Duodenal mucosa (tissue), 2 donors: ENCODE results near the gene STAC3.
A peak's percentile ranks its signal among the peaks of the same experiment; 100 is the strongest.
"Not testable (repeated sequence)": the region's sequence is repeated elsewhere in the genome, so short reads cannot be mapped to it uniquely, and the experiment has no call there.

Experiments
- H3K27ac ChIP-seq: one replicate; pipeline ENCODE4 v1.7.0; 2013; ENCODE audit warnings: low read depth, low read length
- H3K27me3 ChIP-seq, 2 donors: one replicate each; pipeline ENCODE4 v1.7.0; 2013; ENCODE audit warnings: low read length in 2 of 2, control low read depth in 1 of 2; ENCODE audit not compliant: insufficient read depth in 2 of 2, control insufficient read depth in 1 of 2
- H3K36me3 ChIP-seq, 2 donors: one replicate each; pipeline ENCODE4 v1.7.0; 2013; ENCODE audit warnings: low read length in 2 of 2, control low read depth in 1 of 2; ENCODE audit not compliant: insufficient read depth in 2 of 2, control insufficient read depth in 1 of 2
- H3K4me1 ChIP-seq, 2 donors: one replicate each; pipeline ENCODE4 v1.7.0; 2013; ENCODE audit warnings: low read length in 2 of 2, control low read depth in 1 of 2; ENCODE audit not compliant: insufficient read depth in 2 of 2, control insufficient read depth in 1 of 2
- H3K4me3 ChIP-seq, 2 donors: one replicate each; pipeline ENCODE4 v1.7.0; 2013; ENCODE audit warnings: low read length in 2 of 2, low read depth in 1 of 2
- H3K9ac ChIP-seq, 2 donors: one replicate each; pipeline ENCODE4 v1.7.0; 2013; ENCODE audit warnings: low read length in 2 of 2, low read depth in 1 of 2
- H3K9me3 ChIP-seq, 2 donors: one replicate each; pipeline ENCODE4 v1.7.0; 2013; ENCODE audit warnings: low read length in 2 of 2, control low read depth in 1 of 2; ENCODE audit not compliant: control insufficient read depth in 1 of 2

The STAC3 gene

DNA sequence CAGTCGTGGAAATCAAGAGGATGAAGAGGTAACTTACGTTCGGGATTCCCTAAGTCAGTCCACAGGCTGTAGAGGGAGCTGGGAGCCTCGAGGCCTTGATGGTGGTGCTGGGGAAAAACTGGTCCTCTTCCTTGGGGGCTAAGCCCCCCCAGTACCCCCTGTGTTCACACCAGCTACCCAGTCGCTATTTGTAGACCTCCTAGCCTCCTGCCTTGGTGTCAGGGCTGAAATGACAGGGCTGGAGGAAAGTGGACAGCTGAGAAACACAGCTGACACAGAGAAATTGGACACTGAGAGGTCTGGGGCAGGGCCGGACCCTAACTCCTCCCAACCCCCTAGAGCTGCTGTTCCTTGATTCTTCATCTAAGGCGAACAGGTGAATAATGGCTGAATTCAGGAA lies at the start of gene STAC3:
Gene STAC3 (minus strand): TSS at position 232 of the 400 bp plus-strand sequence. CDS start 1,551 bp downstream, outside the sequence.
- H3K9me3 ChIP-seq, result no peaks in the 10 kb centered on the region
- H3K9ac ChIP-seq, result no peak within 1 kb of the TSS
- no peak within 1 kb of the TSS for H3K27ac ChIP-seq
- H3K36me3 ChIP-seq, result peaks cover under 1 to 15% of the 10 kb centered on the region in 2 donors
- no peak within 1 kb of the TSS for H3K4me3 ChIP-seq
- no peaks in the 10 kb centered on the region for H3K4me1 ChIP-seq
- H3K27me3 ChIP-seq, result no peaks in the 10 kb centered on the region

DNA sequence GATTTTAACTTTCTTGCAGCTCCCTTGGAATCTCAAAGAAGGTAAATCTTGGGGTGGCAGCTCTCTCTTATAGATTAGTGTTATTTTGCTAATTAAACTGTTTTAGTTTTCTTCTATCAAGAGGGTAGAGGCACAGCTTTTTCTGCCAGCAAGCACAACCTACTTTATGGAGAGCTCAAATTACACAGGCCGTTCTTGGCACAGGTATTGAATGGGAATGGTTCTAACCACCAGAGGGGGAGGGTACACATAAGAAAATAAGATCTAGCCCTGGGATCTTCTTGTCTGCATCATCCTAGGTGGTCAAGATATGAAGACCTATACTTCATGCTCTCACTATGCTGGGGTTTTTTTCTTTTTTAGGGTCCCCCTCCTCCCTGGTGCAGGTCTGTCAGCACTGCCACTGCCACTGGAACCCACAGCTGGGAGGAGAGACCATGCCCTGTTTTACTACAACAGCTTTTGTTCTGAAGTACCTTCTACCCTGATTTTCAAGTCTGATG lies 48.6 kb upstream of the STAC3 start:
- H3K4me1 ChIP-seq, result no peaks in the 10 kb centered on the region
- no peak overlapping the region for H3K9ac ChIP-seq
- no peaks in the 10 kb centered on the region for H3K27me3 ChIP-seq
- no peaks in the 10 kb centered on the region for H3K9me3 ChIP-seq
- no peak overlapping the region for H3K4me3 ChIP-seq
- H3K36me3 ChIP-seq, result peaks cover 23 to 52% of the 10 kb centered on the region in 2 donors
- no peak overlapping the region for H3K27ac ChIP-seq

- Histone ChIP-seq H3K4me3 (no peak overlapping the region), H3K36me3 (peaks cover 33 to 68% of the 10 kb centered on the region in 2 donors), H3K9me3 (no peaks in the 10 kb centered on the region), H3K9ac (no peak overlapping the region), H3K4me1 (no peaks in the 10 kb centered on the region), H3K27ac (no peak overlapping the region), H3K27me3 (no peaks in the 10 kb centered on the region)
These were observed 45.3 kb upstream of the STAC3 start for GRCh38 chr12:57296291-57296690.

GRCh38 chr12:57282073-57282472 lies 31.1 kb upstream of the STAC3 start:
- peaks cover 25 to 59% of the 10 kb centered on the region in 2 donors for H3K36me3 ChIP-seq
- not testable (repeated sequence) for H3K9ac ChIP-seq

GRCh38 chr12:57280211-57281062 lies 29.4 kb upstream of the STAC3 start:
- H3K27me3 ChIP-seq, result no peaks in the 10 kb centered on the region
- H3K4me3 ChIP-seq, result no peak overlapping the region
- peaks cover 22 to 50% of the 10 kb centered on the region in 2 donors for H3K36me3 ChIP-seq
- H3K4me1 ChIP-seq, result peaks cover 6 to 12% of the 10 kb centered on the region in 2 donors
- no peaks in the 10 kb centered on the region for H3K9me3 ChIP-seq
- peak overlapping the region; percentile 11 for H3K27ac ChIP-seq
- H3K9ac ChIP-seq, result peak overlapping the region; percentile 0 to 29

More at GRCh38 chr12:57282073-57282472, 31.1 kb upstream of the STAC3 start:
- not testable (repeated sequence) for H3K9me3 ChIP-seq, H3K27ac ChIP-seq, H3K4me3 ChIP-seq, H3K27me3 ChIP-seq
- peaks cover 6 to 12% of the 10 kb centered on the region in 2 donors for H3K4me1 ChIP-seq

- peaks cover 6 to 12% of the 10 kb centered on the region in 2 donors for H3K4me1 ChIP-seq
- H3K9ac ChIP-seq, result no peak overlapping the region
- peaks cover 17 to 45% of the 10 kb centered on the region in 2 donors for H3K36me3 ChIP-seq
- H3K9me3 ChIP-seq, result no peaks in the 10 kb centered on the region
- no peak overlapping the region for H3K27ac ChIP-seq
- no peak overlapping the region for H3K4me3 ChIP-seq
- no peaks in the 10 kb centered on the region for H3K27me3 ChIP-seq
These were observed 27.7 kb upstream of the STAC3 start for GRCh38 chr12:57278465-57279381.

DNA sequence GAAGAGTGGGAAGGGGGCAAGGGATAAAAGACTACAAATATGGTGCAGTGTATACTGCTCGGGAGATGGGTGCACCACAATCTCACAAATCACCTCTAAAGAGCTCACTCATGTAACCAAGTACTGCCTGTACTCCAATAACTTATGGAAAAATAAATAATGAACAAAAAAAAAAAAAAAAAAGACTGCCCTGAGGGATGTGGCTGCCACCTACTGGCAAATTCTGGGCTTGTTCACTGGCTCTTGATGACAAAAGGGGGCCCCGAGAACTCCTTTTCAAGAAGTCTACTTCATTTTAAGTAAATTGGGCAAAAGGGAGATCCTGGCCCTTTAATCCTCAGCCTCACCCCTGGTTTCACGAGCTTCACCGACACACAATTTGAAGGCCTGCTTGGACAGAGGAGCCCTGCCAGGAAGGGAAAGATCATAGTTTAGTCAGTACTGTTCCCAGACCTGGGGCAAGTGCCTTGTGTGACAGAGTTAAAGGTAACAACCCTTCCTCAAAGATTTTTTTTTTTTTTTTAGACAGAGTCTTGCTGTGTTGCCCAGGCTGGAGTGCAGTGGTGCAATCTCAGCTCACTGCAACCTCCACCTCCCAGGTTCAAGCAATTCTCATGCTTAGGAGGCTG lies 26.1 kb upstream of the STAC3 start:
- no peak overlapping the region for H3K4me3 ChIP-seq
- H3K36me3 ChIP-seq, result peaks cover 12 to 47% of the 10 kb centered on the region in 2 donors
- peaks cover 6 to 12% of the 10 kb centered on the region in 2 donors for H3K4me1 ChIP-seq
- H3K9ac ChIP-seq, result no peak overlapping the region
- no peaks in the 10 kb centered on the region for H3K27me3 ChIP-seq
- H3K9me3 ChIP-seq, result no peaks in the 10 kb centered on the region
- no peak overlapping the region for H3K27ac ChIP-seq

DNA sequence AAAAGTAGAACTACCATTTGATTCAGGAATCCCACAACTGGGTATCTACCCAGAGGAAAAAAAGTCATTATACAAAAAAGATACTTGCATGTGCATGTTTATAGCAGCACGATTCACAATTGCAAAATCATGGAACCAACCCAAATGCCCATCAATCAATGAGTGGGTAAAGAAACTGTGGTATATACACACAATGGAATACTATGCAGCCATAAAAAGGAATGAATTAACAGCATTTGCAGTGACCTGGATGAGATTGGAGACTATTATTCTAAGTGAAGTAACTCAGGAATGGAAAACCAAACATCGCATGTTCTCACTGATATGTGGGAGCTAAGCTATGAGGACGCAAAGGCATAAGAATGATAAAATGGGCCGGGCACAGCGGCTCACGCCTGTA lies 25.2 kb upstream of the STAC3 start:
- peaks cover 6 to 12% of the 10 kb centered on the region in 2 donors for H3K4me1 ChIP-seq
- H3K36me3 ChIP-seq, result peaks cover 12 to 46% of the 10 kb centered on the region in 2 donors
- not testable (repeated sequence) for H3K27ac ChIP-seq, H3K27me3 ChIP-seq, H3K4me3 ChIP-seq, H3K9ac ChIP-seq, H3K9me3 ChIP-seq

DNA sequence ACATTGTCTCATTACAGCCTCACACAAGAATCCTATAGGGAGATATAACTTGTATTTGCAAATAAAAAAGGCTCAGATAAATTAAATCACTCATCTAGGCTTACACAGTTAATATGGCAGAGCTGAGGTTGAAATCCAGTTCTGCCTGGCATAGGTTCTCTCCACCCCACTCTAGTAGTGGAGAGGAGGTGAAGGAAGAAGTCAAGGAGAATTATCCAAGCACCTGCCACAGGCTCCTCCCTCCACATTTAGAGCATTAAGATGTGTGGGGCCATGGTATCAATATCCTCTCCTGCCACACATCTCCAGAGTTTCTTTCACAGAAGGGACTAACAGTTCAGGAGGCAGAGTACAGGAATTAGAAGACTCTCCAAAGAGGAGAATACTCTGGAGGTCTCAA lies 22.5 kb upstream of the STAC3 start:
- Histone ChIP-seq H3K4me3 (no peak overlapping the region), H3K9me3 (no peaks in the 10 kb centered on the region), H3K9ac (no peak overlapping the region), H3K4me1 (no peaks in the 10 kb centered on the region), H3K27ac (no peak overlapping the region), H3K36me3 (peaks cover 21 to 56% of the 10 kb centered on the region in 2 donors), H3K27me3 (no peaks in the 10 kb centered on the region)
